Endothelial cell (in vitro differentiated cells): Measurements from ENCODE around the gene MANSC1. TPM values are rescaled to one million over a fixed set of nuclear protein-coding genes. Genes with fewer than 3 reads are reported as not detected.
"Not testable (repeated sequence)": the region's sequence is repeated elsewhere in the genome, so short reads cannot be mapped to it uniquely, and the experiment has no call there.

Experiments used
- DNase-seq: peaks from one replicate; pipeline ENCODE4 v3.0.0; 2021; ENCODE audit warnings: low spot score
- H3K27ac Mint-ChIP-seq: one replicate; pipeline ENCODE4 v1.8.0; 2021; ENCODE audit warnings: mixed read lengths, inconsistent platforms; ENCODE audit not compliant: unreplicated experiment
- H3K27me3 Mint-ChIP-seq: one replicate; pipeline ENCODE4 v1.8.0; 2021; ENCODE audit warnings: mild to moderate bottlenecking, moderate library complexity, mixed read lengths, inconsistent platforms; ENCODE audit not compliant: unreplicated experiment
- H3K36me3 Mint-ChIP-seq: one replicate; pipeline ENCODE4 v1.8.0; 2021; ENCODE audit warnings: mild to moderate bottlenecking, low read depth, mixed read lengths, inconsistent platforms; ENCODE audit not compliant: unreplicated experiment
- H3K4me1 Mint-ChIP-seq: one replicate; pipeline ENCODE4 v1.8.0; 2021; ENCODE audit warnings: mild to moderate bottlenecking, mixed read lengths, inconsistent platforms; ENCODE audit not compliant: unreplicated experiment
- H3K4me3 Mint-ChIP-seq: one replicate; pipeline ENCODE4 v1.8.0; 2021; ENCODE audit warnings: mild to moderate bottlenecking, mixed read lengths, inconsistent platforms; ENCODE audit not compliant: unreplicated experiment
- H3K9me3 Mint-ChIP-seq: one replicate; pipeline ENCODE4 v1.8.0; 2021; ENCODE audit warnings: mixed read lengths, inconsistent platforms; ENCODE audit not compliant: unreplicated experiment
- CTCF ChIP-seq: fragments of 200-600 bp; sonication (generic); IDR thresholded peaks from one replicate; pipeline ENCODE4 v1.5.0; 2021; ENCODE audit warnings: antibody characterized with exemption; ENCODE audit not compliant: unreplicated experiment
- total RNA-seq: library from RNA; stranded (reverse); fragmentation: NEBNext Ultra II Directional; extraction: Animal tissue kit (Norgen Biotek cat#: 25700); gene quantifications from one replicate; pipeline ENCODE4 v1.2.1, GENCODE V29; 2021; ENCODE audit not compliant: unreplicated experiment

The MANSC1 gene
- total RNA-seq, 1 donor from 2014 or later: 21.7 TPM

- H3K4me1 Mint-ChIP-seq: peaks cover 12% of the 10 kb centered on the region
- H3K9me3 Mint-ChIP-seq: no peaks in the 10 kb centered on the region
- no peak for DNase-seq
- peak overlapping the region; percentile 17 for H3K4me3 Mint-ChIP-seq
- H3K27me3 Mint-ChIP-seq: peaks cover 1% of the 10 kb centered on the region
- peaks cover 7% of the 10 kb centered on the region for H3K36me3 Mint-ChIP-seq
- no peak for TF ChIP-seq CTCF
- no peak overlapping the region for H3K27ac Mint-ChIP-seq
These were observed 26.5 kb downstream of the MANSC1 start for GRCh38 chr12:12323591-12323990.

- no peak overlapping the region for H3K27ac Mint-ChIP-seq
- H3K9me3 Mint-ChIP-seq: no peaks in the 10 kb centered on the region
- H3K36me3 Mint-ChIP-seq: peaks cover 7% of the 10 kb centered on the region
- no peak for TF ChIP-seq CTCF
- peak overlapping the region; percentile 17 for H3K4me3 Mint-ChIP-seq
- peaks cover 12% of the 10 kb centered on the region for H3K4me1 Mint-ChIP-seq
- no peak for DNase-seq
- H3K27me3 Mint-ChIP-seq: peaks cover 1% of the 10 kb centered on the region
These were observed 26.9 kb downstream of the MANSC1 start for GRCh38 chr12:12323118-12323517.

GRCh38 chr12:12319451-12320183 lies 30.4 kb downstream of the MANSC1 start:
- Mint-ChIP-seq H3K27ac (no peak overlapping the region), H3K36me3 (peaks cover 3% of the 10 kb centered on the region), H3K27me3 (peaks cover 1% of the 10 kb centered on the region)

GRCh38 chr12:12315838-12316237 lies 34.2 kb downstream of the MANSC1 start:
- Mint-ChIP-seq H3K4me3 (no peak overlapping the region), H3K27ac (no peak overlapping the region), H3K27me3 (peaks cover 5% of the 10 kb centered on the region), H3K9me3 (no peaks in the 10 kb centered on the region), H3K36me3 (no peaks in the 10 kb centered on the region), H3K4me1 (no peaks in the 10 kb centered on the region)
- no peak for DNase-seq
- no peak for TF ChIP-seq CTCF

More at GRCh38 chr12:12319451-12320183, 30.4 kb downstream of the MANSC1 start:
- Mint-ChIP-seq H3K4me3 (no peak overlapping the region), H3K4me1 (peaks cover 4% of the 10 kb centered on the region), H3K9me3 (no peaks in the 10 kb centered on the region)
- DNase-seq: no peak
- no peak for TF ChIP-seq CTCF

- H3K27me3 Mint-ChIP-seq, H3K36me3 Mint-ChIP-seq, DNase-seq, H3K27ac Mint-ChIP-seq, H3K4me1 Mint-ChIP-seq, H3K9me3 Mint-ChIP-seq, H3K4me3 Mint-ChIP-seq: not testable (repeated sequence)
These were observed 39.3 kb downstream of the MANSC1 start for GRCh38 chr12:12310695-12311094.
